Stimulated activated CD4-positive, alpha-beta T cell treated with anti-CD3 and anti-CD28 coated beads, Interleukin-12 subunit alpha, Interleukin-12 subunit beta, amount 100 ng/mL, for 4 hours (primary cell): Measurements from ENCODE around the gene TPPP.

Experiments used
- DNase-seq: peaks from one replicate; pipeline ENCODE4 v3.0.0-alpha.2; 2020

Gene TPPP

GRCh38 chr5:664343-664993 is 28.7 kb downstream of the TPPP start:
- no peak for DNase-seq

GRCh38 chr5:663436-664342 is 29.5 kb downstream of the TPPP start:
- no peak for DNase-seq

- no peak for DNase-seq
These were observed 30.3 kb downstream of the TPPP start for GRCh38 chr5:662751-663435.

- DNase-seq, result no peak
These were observed 31.0 kb downstream of the TPPP start for GRCh38 chr5:661891-662750.

GRCh38 chr5:660491-661030 is 32.6 kb downstream of the TPPP start:
- DNase-seq, result no peak

- no peak for DNase-seq
These were observed 33.5 kb downstream of the TPPP start for GRCh38 chr5:659496-660263.

GRCh38 chr5:658103-658502 is 35.0 kb downstream of the TPPP start:
- DNase-seq, result no peak

- no peak for DNase-seq
These were observed 35.6 kb downstream of the TPPP start for GRCh38 chr5:657570-657969.

GRCh38 chr5:655406-655805 is 37.7 kb downstream of the TPPP start:
- DNase-seq, result no peak

- no peak for DNase-seq
These were observed 38.9 kb downstream of the TPPP start for GRCh38 chr5:654071-654778.

- DNase-seq, result no peak
These were observed 40.3 kb downstream of the TPPP start for GRCh38 chr5:652773-653350.

- no peak for DNase-seq
These were observed 41.1 kb downstream of the TPPP start for GRCh38 chr5:652023-652515.

- DNase-seq, result no peak
These were observed 41.7 kb downstream of the TPPP start for GRCh38 chr5:651296-652022.

GRCh38 chr5:647727-648126 is 45.4 kb downstream of the TPPP start:
- DNase-seq, result no peak

GRCh38 chr5:647311-647710 is 45.8 kb downstream of the TPPP start:
- no peak for DNase-seq

- no peak for DNase-seq
These were observed 46.6 kb downstream of the TPPP start for GRCh38 chr5:646396-647201.

GRCh38 chr5:645421-645820 is 47.7 kb downstream of the TPPP start:
- no peak for DNase-seq

GRCh38 chr5:644971-645370 is 48.2 kb downstream of the TPPP start:
- no peak for DNase-seq

GRCh38 chr5:644509-644908 is 48.6 kb downstream of the TPPP start:
- no peak for DNase-seq
